SK-N-SH (cell line): Measurements from ENCODE around the gene TRMO. TPM values are rescaled to one million over a fixed set of nuclear protein-coding genes. Genes with fewer than 3 reads are reported as not detected.

ENCODE experiments used
- CTCF ChIA-PET: fragments of 300-600, 350-600 bp; formaldehyde crosslinking; extraction: SDS; loops from one replicate; lab custom pipeline; 2021; lab: Yijun Ruan, JAX
- POLR2A ChIA-PET: fragments of 350-600 bp; sonication (Branson Sonifier 250); formaldehyde crosslinking; extraction: SDS; loops from one replicate; lab custom pipeline; 2020; ENCODE audit warnings: antibody characterized with exemption, inconsistent platforms; lab: Yijun Ruan, JAX
- DNase-seq: peaks from one replicate; pipeline ENCODE4 v3.0.0; 2012
- H2AFZ ChIP-seq: fragments of 200-600 bp; sonication (generic); 2 replicates; pipeline ENCODE4 v1.8.1; 2016; ENCODE audit warnings: antibody characterized with exemption, mild to moderate bottlenecking, low read depth
- H3F3A ChIP-seq: fragments of 200-600 bp; sonication (generic); replicated peaks from 2 replicates; pipeline ENCODE3; 2016; ENCODE audit warnings: antibody characterized with exemption, mild to moderate bottlenecking; ENCODE audit not compliant: insufficient read depth
- H3K27ac ChIP-seq, 2 experiments: fragments of 200-500 bp in 1 of 2; fragments of 200-600 bp in 1 of 2; sonication (Bioruptor generic) in 1 of 2; sonication (generic), shearing (Covaris generic) in 1 of 2; 2 replicates each; pipeline versions ENCODE4 v1.5.1 to v1.6.1; 2014 to 2016; ENCODE audit warnings: low read depth in 2 of 2, inconsistent platforms in 1 of 2, low read length in 1 of 2, mild to moderate bottlenecking in 1 of 2, mixed read lengths in 1 of 2
- H3K27me3 ChIP-seq: fragments of 200-600 bp; sonication (generic), shearing (Covaris generic); 2 replicates; pipeline ENCODE4 v1.6.1; 2016; ENCODE audit warnings: mixed run types; ENCODE audit not compliant: insufficient read depth
- H3K36me3 ChIP-seq, 2 experiments: fragments of 200-500 bp in 1 of 2; fragments of 200-600 bp in 1 of 2; sonication (Bioruptor generic) in 1 of 2; sonication (generic) in 1 of 2; replicated peaks in 1 of 2; 2 replicates each; pipeline versions ENCODE3 to v1.5.1; 2014 to 2016; ENCODE audit warnings: low read length in 1 of 2, mild to moderate bottlenecking in 1 of 2; ENCODE audit not compliant: insufficient read depth in 2 of 2, control insufficient read depth in 1 of 2
- H3K4me1 ChIP-seq, 2 experiments: fragments of 200-500 bp in 1 of 2; fragments of 200-600 bp in 1 of 2; sonication (Bioruptor generic) in 1 of 2; sonication (generic), shearing (Covaris generic) in 1 of 2; 2 replicates each; pipeline versions ENCODE4 v1.5.1 to v1.6.1; 2014 to 2016; ENCODE audit warnings: low read depth in 1 of 2, low read length in 1 of 2, mixed run types in 1 of 2; ENCODE audit not compliant: insufficient read depth in 2 of 2, control insufficient read depth in 1 of 2
- H3K4me2 ChIP-seq: fragments of 200-600 bp; sonication (generic), shearing (Covaris generic); 2 replicates; pipeline ENCODE4 v1.6.1; 2017; ENCODE audit warnings: mixed run types
- H3K4me3 ChIP-seq, 2 experiments: fragments of 200-500 bp in 1 of 2; fragments of 200-600 bp in 1 of 2; sonication (Bioruptor generic) in 1 of 2; sonication (generic), shearing (Covaris generic) in 1 of 2; 2 replicates each; pipeline versions ENCODE4 v1.5.1 to v1.8.1; 2014 to 2016; ENCODE audit warnings: low read depth in 2 of 2, inconsistent platforms in 1 of 2, low read length in 1 of 2, mild to moderate bottlenecking in 1 of 2, mixed read lengths in 1 of 2, moderate library complexity in 1 of 2
- H3K79me2 ChIP-seq: fragments of 200-600 bp; sonication (generic); 2 replicates; pipeline ENCODE4 v1.8.1; 2017; ENCODE audit warnings: mild to moderate bottlenecking; ENCODE audit not compliant: insufficient read depth
- H3K9ac ChIP-seq: fragments of 200-600 bp; sonication (generic); 2 replicates; pipeline ENCODE4 v1.6.1; 2017; ENCODE audit warnings: mixed run types
- H3K9me2 ChIP-seq: fragments of 200-600 bp; sonication (generic); 2 replicates; pipeline ENCODE4 v1.6.1; 2017; ENCODE audit warnings: mixed run types
- H3K9me3 ChIP-seq: fragments of 200-600 bp; sonication (generic); 2 replicates; pipeline ENCODE4 v1.6.1; 2017; ENCODE audit warnings: mixed run types, mild to moderate bottlenecking, moderate library complexity
- H4K20me1 ChIP-seq: fragments of 200-600 bp; sonication (generic); 2 replicates; pipeline ENCODE4 v1.6.1; 2017; ENCODE audit warnings: mild to moderate bottlenecking, mixed run types; ENCODE audit not compliant: insufficient read depth
- ELF1 ChIP-seq: IDR thresholded peaks from 2 replicates; pipeline ENCODE4 v1.4.0; 2012
- EP300 ChIP-seq, 2 experiments: IDR thresholded peaks; 2 replicates each; pipeline versions ENCODE4 v1.4.0 to v1.6.1; 2012; ENCODE audit warnings: borderline replicate concordance in 1 of 2, low read depth in 1 of 2, low read length in 1 of 2
- EZH2phosphoT487 ChIP-seq: fragments of 200-600 bp; sonication (generic); IDR thresholded peaks from 2 replicates; pipeline ENCODE4 v1.6.1; 2017; ENCODE audit warnings: low read depth, mixed run types, mild to moderate bottlenecking, antibody characterized with exemption, moderate library complexity, borderline replicate concordance
- FOSL2 ChIP-seq: IDR thresholded peaks from 2 replicates; pipeline ENCODE4 v1.4.0; 2012; ENCODE audit warnings: low read depth, mild to moderate bottlenecking, moderate library complexity, borderline replicate concordance
- FOXM1 ChIP-seq: IDR thresholded peaks from 2 replicates; pipeline ENCODE4 v1.4.0; 2012; ENCODE audit warnings: low read depth, mild to moderate bottlenecking
- GABPA ChIP-seq: IDR thresholded peaks from 2 replicates; pipeline ENCODE4 v1.4.0; 2012; ENCODE audit warnings: low read depth, mild to moderate bottlenecking
- MXI1 ChIP-seq: IDR thresholded peaks from 2 replicates; pipeline ENCODE4 v1.6.1; 2012; ENCODE audit warnings: mild to moderate bottlenecking, low read depth, low read length, improper control_type of control experiment
- NFIC ChIP-seq: IDR thresholded peaks from 2 replicates; pipeline ENCODE4 v1.4.0; 2012; ENCODE audit warnings: borderline replicate concordance
- POLR2AphosphoS5 ChIP-seq: IDR thresholded peaks from 2 replicates; pipeline ENCODE4 v1.6.1; 2012; ENCODE audit warnings: low read depth, low read length
- RCOR1 ChIP-seq: fragments of 150-350 bp; IDR thresholded peaks from 2 replicates; pipeline ENCODE4 v1.6.1; 2017; ENCODE audit warnings: antibody characterized with exemption, low read length
- WGBS: methylation state at CpG from one replicate; pipeline ENCODE4 v1.1.6; 2017; ENCODE audit warnings: low lambda C conversion rate; 5-methylcytosine and 5-hydroxymethylcytosine counted together
- polyA plus RNA-seq, 3 experiments: library from polyadenylated mRNA; depleted of rRNA; stranded (reverse); fragments of >200 nt; gene quantifications; 2 replicates each; pipeline ENCODE4 v1.2.3, GENCODE V29; 2012
- TF ChIP-seq, protein P1 (sequence below): IDR thresholded peaks from 2 replicates; pipeline ENCODE4 v1.4.0; 2012; ENCODE audit warnings: low read depth, borderline replicate concordance
- TF ChIP-seq, protein P2 (sequence below): IDR thresholded peaks from 2 replicates; pipeline ENCODE4 v1.4.0; 2012; ENCODE audit warnings: low read depth, borderline replicate concordance
- TF ChIP-seq, protein P3 (sequence below): fragments of 150-350 bp; IDR thresholded peaks from 2 replicates; pipeline ENCODE4 v1.6.1; 2016; ENCODE audit warnings: mild to moderate bottlenecking, low read depth, low read length
- TF ChIP-seq, protein P4 (sequence below): IDR thresholded peaks from 2 replicates; pipeline ENCODE4; 2012
- TF ChIP-seq, protein P5 (sequence below): IDR thresholded peaks from 2 replicates; pipeline ENCODE4 v1.4.0; 2012; ENCODE audit warnings: low read depth

TRMO gene
- polyA plus RNA-seq, 1 of the 3 experiments (the other 2 are of a cell fraction): 8.1 TPM

DNA sequence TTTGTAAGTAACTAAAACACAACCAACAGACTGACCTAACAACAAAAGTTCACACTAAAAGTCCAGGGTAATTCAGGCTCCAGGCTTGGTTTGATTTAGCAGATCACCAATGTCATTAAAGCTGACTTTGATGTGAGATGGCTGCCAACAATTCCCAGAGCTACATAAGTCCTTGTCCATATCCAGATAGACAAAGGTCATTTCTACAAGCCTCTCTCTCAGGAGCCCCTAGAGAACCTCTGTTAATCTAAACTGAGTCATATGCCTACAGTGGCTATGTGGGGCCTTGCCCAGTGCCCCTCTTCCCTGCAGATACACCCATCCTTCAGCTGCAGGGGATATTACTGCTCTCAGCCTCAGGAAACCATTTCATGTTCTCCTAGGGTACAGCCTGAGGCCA is 42.6 kb upstream of the TRMO start (continued):
- no peak for TF ChIP-seq GABPA

DNA sequence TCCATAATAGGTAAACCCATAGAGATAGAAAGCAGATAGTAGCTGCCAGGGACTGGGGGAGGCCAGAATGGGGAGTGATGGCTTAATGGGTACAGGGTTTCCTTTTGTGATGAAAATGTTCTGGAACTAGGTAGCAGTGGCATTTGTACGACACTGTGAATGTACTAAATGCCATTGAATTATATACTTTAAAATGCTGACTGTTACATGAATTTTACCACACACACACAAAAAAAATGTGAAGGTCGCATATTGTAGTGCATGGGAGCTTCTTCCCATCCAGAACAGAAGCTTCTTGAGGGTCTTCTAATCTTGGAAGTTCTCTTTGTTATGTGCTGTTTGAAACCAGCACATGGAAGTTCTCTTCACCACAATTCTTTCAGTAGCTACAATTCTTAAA is 40.9 kb upstream of the TRMO start:
- Histone ChIP-seq H3K4me2 (no peak overlapping the region), H3K9me3 (no peaks in the 10 kb centered on the region), H3K27me3 (peaks cover 19% of the 10 kb centered on the region; the same call in 1 of the 2 replicates), H3F3A (no peaks in the 10 kb centered on the region), H3K9me2 (no peaks in the 10 kb centered on the region), H3K79me2 (no peaks in the 10 kb centered on the region), H2AFZ (no peak overlapping the region), H3K27ac (no peak overlapping the region), H3K36me3 (no peaks in the 10 kb centered on the region), H3K9ac (no peak overlapping the region), H4K20me1 (no peaks in the 10 kb centered on the region), H3K4me3 (no peak overlapping the region), H3K4me1 (no peaks in the 10 kb centered on the region)
- DNase-seq: no peak
- no peak for TF ChIP-seq ELF1
- TF ChIP-seq, protein P1, sequence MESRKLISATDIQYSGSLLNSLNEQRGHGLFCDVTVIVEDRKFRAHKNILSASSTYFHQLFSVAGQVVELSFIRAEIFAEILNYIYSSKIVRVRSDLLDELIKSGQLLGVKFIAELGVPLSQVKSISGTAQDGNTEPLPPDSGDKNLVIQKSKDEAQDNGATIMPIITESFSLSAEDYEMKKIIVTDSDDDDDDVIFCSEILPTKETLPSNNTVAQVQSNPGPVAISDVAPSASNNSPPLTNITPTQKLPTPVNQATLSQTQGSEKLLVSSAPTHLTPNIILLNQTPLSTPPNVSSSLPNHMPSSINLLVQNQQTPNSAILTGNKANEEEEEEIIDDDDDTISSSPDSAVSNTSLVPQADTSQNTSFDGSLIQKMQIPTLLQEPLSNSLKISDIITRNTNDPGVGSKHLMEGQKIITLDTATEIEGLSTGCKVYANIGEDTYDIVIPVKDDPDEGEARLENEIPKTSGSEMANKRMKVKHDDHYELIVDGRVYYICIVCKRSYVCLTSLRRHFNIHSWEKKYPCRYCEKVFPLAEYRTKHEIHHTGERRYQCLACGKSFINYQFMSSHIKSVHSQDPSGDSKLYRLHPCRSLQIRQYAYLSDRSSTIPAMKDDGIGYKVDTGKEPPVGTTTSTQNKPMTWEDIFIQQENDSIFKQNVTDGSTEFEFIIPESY: no peak
- no peak for TF ChIP-seq FOSL2
- TF ChIP-seq POLR2AphosphoS5: no peak
- no peak for TF ChIP-seq NFIC
- TF ChIP-seq FOXM1: no peak
- TF ChIP-seq, protein P2, sequence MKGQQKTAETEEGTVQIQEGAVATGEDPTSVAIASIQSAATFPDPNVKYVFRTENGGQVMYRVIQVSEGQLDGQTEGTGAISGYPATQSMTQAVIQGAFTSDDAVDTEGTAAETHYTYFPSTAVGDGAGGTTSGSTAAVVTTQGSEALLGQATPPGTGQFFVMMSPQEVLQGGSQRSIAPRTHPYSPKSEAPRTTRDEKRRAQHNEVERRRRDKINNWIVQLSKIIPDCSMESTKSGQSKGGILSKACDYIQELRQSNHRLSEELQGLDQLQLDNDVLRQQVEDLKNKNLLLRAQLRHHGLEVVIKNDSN: no peak
- TF ChIP-seq RCOR1: no peak
- TF ChIP-seq, protein P3, sequence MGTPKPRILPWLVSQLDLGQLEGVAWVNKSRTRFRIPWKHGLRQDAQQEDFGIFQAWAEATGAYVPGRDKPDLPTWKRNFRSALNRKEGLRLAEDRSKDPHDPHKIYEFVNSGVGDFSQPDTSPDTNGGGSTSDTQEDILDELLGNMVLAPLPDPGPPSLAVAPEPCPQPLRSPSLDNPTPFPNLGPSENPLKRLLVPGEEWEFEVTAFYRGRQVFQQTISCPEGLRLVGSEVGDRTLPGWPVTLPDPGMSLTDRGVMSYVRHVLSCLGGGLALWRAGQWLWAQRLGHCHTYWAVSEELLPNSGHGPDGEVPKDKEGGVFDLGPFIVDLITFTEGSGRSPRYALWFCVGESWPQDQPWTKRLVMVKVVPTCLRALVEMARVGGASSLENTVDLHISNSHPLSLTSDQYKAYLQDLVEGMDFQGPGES: no peak
- TF ChIP-seq MXI1: no peak
- no peak for TF ChIP-seq EZH2phosphoT487
- TF ChIP-seq, protein P4, sequence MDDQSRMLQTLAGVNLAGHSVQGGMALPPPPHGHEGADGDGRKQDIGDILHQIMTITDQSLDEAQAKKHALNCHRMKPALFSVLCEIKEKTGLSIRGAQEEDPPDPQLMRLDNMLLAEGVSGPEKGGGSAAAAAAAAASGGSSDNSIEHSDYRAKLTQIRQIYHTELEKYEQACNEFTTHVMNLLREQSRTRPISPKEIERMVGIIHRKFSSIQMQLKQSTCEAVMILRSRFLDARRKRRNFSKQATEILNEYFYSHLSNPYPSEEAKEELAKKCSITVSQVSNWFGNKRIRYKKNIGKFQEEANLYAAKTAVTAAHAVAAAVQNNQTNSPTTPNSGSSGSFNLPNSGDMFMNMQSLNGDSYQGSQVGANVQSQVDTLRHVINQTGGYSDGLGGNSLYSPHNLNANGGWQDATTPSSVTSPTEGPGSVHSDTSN: no peak
- TF ChIP-seq EP300 (IDR thresholded peaks at IDR 0.05; ENCODE audit: borderline replicate concordance in 1 of 2, low read depth in 1 of 2, low read length in 1 of 2): no peak
- TF ChIP-seq, protein P5, sequence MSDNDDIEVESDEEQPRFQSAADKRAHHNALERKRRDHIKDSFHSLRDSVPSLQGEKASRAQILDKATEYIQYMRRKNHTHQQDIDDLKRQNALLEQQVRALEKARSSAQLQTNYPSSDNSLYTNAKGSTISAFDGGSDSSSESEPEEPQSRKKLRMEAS: no peak
- POLR2A ChIA-PET: no interaction called here
- WGBS: 32% methylated on average over 2 of the region's 2 CpGs
- CTCF ChIA-PET: interaction anchor here (1.5 to 2.0 kb wide), 2 partner anchors 9 to 20 kb away, joined by 4 to 6 read pairs; partner anchors contain the start of gene ANP32B
